Stimulated activated CD4-positive, alpha-beta T cell treated with anti-CD3 and anti-CD28 coated beads, Interleukin-12 subunit alpha, Interleukin-12 subunit beta, amount 100 ng/mL, for 24 hours (primary cell): Measurements from ENCODE around the gene PITHD1.
"Not testable (repeated sequence)": the region's sequence is repeated elsewhere in the genome, so short reads cannot be mapped to it uniquely, and the experiment has no call there.

ENCODE experiments used
- DNase-seq, 2 experiments: peaks; one replicate each; pipeline ENCODE4 v3.0.0-alpha.2; 2020; ENCODE audit warnings: low read depth in 2 of 2

PITHD1 gene

DNA sequence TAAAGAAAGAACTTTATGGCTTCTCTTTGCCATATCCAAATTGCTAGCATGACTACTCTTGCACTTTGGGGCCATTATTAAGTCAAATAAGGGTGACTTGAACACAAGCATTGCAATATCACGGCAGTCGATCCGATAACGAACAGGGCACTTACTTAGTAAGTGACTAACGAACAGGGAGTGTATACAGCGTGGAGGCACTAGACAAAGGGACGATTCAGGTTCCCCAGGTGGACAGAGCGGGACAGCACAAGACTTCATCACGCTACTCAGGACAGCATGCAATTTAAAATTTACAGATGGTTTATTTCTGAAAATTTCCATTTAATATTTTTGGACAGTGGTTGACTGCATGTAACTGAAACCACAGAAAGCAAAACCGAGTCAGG is 5.4 kb upstream of the PITHD1 start:
- DNase-seq: no peak

DNA sequence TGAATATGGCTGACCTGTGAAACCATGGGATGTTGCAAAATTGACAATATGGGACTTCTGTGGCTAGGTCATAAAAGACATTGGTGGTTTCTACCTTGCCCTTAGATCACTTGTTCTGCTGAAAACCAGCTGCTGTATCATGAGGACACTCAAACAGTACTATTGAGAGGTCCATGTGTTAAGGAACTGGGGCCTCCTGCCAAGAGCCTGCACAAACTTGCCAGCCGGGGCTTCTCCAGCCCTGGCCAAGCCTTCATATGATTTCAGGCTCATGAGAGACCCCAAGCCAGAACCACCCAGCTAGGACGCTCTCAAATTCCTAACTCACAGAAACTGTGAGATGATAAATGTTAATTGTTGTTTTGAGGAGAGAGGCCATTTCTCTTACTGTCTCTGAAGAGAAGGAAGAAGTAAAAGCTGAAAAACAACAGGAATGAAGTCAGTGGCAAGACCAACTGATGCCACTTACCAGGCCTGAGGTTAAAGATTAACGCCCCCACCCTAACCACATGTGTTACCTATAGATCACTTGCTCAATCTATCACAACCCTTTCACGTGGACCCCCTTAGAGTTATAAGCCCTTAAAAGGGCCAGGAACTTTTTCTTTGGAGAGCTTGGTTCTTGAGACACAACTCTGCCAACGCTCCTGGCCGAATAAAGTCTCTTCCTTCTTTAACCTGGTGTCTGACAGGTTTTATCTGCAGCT is 3.9 kb upstream of the PITHD1 start:
- no peak for DNase-seq

DNA sequence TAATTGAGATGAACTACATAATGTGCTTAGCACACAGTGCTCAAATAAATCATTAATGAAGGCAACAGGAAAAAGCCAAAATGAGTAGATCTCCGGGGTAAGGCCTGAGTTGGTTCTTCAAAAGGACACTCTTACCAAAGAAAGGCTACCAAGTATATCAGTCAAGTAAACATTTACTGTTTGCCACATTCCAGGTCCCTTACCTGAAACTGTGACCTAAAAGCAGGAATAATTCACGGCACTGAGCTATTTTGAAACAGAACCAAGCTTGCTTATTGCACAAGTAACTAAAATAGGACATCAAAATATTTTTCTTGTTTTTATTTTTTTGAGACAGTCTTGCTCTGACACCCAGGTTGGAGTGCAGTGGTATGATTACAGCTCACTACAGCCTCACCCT is 2.0 kb upstream of the PITHD1 start:
- DNase-seq: no peak

DNA sequence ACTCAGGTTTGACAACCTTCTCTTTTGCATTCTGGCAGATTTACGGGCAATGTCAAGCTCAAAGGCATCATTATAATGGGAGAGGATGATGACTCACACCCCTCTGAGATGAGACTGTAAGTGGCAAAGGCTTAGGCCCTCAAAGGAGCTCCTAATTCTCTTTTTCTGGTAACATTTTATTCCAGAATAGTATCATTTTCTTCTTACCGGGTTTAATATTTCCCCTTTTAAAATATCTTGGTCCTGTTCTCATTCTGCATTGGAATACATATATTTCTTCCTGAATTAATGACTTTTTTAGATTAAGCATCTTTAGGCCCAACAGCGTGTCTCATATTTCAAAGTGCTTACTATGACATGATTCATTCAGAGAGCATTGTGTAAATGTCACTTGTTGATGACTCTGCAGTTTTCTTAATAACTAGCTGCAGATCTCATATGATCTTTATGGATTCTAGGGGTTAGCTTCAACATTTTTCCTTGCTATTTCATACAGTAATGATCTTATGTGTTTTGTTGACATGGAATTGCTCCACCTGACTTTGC is 1.7 kb downstream of the PITHD1 start:
- no peak for DNase-seq

DNA sequence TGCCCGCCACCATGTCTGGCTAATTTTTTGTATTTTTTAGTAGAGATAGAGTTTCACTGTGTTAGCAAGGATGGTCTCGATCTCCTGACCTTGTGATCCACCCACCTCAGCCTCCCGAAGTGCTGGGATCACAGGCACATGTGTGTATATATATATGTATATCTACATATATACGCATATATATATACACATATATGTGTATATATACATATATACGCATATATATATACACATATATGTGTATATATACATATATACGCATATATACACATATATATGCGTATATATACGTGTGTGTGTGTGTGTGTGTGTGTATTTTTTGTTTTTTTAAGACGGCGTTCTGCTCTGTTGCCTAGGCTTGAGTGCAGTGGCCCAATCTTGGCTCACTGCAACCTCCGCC is 4.9 kb downstream of the PITHD1 start:
- not testable (repeated sequence) for DNase-seq

DNA sequence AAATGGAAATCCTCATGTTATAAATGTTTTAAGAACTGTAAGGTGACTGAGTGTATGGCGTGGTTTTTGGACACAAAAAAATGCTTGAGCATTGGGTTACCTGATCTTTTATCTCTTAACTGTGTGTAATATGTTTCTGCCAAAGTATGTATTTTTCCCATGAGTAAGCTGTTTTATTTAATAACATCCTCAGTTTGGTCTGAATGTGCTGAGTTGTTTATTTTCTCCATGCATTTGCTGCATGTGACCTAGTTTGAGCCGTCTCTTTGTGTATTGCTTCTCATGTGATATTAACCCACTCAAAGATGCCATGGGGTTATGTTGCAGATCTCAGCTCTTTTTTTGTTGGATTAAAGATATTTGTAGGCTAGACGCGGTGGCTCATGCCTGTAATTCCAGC is 6.6 kb downstream of the PITHD1 start:
- DNase-seq: no peak

DNA sequence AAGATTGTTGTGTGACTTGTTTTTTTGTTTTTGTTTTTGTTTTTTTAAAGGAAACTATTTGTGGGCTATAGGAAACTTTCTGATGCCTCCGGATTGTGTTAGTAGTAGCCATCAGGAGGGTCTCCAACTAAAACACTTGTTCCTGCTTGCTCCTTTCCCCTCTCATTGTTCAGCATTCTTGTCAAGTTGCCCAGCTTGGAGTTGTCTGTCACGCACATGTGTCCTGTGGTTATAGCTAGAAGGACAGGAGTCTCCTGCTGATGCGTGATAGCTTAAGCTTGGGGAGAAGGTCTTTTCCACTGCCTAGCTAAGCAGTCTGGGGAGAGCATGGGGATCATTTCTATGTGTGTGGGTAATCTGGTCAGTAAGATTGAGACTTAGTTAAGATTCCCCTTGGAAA is 9.5 kb downstream of the PITHD1 start:
- no peak for DNase-seq

DNA sequence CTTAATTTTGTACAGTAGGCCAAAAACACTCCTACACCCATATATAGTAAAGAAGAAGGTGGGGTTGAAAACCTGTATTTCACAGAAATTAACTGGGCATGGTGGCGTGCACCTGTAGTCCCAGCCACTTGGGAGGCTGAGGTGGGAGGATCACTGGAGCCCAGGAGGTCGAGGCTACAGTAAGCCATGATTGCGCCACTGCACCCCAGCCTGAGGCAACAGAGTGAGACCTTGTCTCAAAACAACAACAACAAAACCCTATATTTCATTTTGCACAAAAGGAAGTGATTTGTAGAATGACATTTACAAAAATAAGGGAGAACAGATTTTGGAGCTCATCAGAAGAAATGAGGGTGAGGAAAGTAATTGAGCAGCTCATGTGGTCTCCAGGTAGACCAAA is 10.5 kb downstream of the PITHD1 start:
- no peak for DNase-seq

DNA sequence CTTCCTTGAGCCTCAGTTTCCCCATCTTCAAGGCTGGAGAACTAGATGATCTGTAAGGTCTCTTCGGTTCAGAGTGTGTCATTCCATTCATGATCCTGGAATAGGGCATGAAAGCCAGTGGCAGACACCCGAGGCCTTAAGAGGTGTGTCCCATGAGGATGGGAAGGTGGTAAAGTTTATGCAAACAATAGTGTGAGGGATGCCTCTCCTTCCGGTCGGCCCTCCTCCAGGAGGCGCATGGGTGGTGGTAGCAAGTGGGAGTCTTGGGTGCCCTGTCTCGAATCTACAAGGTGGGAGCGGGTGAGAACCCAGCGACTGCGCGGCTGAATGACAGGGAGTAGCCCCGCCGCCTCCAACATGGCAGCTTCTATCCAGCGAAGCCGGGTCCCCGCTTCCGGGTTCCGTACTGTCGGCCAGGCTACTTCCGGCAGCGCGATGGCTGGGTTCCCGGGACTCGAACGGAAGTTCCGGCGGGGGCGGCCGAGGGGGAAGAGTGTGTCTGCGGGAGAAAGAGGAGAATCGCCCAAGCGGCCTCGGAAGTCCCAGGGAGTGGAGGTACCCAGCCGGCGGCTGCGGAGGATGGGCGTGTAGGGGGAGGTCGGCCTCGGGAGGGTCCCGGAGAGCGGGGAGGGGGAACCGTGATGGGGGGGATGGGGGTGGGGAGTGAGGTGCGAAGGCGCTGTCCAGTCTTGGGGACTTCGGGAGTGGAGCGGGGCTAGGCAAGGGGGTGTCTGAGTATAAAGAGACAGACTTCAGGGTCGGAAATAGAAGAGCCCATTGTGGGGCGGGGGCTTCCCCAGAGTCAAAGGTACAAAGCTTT is 12.7 kb downstream of the PITHD1 start, which contains the start of gene LYPLA2:
Gene LYPLA2 (plus strand): TSS at position 450 of the 820 bp plus-strand sequence. CDS start 1,538 bp downstream, outside the sequence.
- DNase-seq: peak; percentile 81 to 90

DNA sequence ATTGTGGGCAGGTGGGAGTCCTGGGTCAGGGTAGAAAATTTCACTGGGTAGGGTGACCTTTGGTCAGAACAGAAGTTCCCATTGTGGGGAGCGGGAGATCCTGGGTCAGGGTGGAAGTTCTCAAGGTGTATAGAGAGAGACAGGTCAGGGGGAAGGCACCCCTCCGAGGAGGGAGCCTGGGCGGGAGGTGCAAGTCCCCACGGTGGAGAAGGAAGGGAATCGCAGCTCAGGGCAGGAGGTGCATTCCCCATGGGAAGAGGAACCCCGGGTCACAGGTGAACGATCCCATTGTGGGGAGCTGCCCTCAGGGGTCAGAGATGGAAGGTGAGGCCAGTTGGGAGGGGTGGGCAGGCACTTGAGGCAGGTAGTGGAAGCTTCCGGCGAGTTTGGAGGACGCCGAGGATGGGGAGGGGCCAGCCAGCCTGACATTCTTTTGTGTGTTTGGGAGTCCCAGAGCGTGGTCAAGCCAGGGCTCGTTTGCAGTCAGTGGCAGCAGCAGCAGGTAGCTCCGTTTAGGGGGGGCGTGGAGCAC is 13.4 kb downstream of the PITHD1 start:
- DNase-seq: no peak

DNA sequence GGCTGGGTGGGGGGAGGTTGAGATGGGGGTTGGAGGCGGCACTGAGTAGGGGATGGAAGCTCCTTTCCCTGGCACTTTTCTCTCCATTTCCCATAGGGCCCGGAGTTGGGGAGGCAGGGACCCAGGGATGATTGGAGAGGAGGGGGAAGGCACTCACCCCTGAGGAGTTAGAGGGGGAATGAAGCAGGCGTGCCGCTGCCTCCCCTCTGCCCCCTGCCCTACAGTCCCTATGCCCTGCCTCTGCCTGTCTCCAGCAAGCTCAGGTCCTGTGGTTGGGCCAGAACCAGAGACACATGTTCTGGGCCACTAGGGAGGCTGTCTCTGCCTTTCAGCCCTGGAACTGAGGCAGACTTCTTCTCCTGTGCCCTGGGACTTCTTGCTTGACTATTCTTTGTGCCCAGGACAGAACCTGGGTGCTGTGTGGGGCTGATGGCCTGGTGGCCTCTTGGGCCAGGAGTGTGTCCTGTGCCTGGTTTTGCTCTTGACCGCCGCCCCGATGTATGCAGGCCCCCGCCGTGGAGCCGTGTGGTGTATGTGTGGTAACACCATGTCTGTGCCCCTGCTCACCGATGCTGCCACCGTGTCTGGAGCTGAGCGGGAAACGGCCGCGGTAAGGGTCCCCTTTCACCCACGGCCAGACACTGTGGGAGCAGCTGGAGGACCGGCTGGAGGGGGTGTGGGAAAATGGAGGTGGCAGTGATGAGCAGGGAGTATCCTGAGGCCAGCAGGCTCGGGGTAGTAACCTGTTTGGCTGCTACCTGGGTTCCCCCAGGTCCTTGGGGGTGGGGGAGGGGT is 14.1 kb downstream of the PITHD1 start:
- no peak for DNase-seq

DNA sequence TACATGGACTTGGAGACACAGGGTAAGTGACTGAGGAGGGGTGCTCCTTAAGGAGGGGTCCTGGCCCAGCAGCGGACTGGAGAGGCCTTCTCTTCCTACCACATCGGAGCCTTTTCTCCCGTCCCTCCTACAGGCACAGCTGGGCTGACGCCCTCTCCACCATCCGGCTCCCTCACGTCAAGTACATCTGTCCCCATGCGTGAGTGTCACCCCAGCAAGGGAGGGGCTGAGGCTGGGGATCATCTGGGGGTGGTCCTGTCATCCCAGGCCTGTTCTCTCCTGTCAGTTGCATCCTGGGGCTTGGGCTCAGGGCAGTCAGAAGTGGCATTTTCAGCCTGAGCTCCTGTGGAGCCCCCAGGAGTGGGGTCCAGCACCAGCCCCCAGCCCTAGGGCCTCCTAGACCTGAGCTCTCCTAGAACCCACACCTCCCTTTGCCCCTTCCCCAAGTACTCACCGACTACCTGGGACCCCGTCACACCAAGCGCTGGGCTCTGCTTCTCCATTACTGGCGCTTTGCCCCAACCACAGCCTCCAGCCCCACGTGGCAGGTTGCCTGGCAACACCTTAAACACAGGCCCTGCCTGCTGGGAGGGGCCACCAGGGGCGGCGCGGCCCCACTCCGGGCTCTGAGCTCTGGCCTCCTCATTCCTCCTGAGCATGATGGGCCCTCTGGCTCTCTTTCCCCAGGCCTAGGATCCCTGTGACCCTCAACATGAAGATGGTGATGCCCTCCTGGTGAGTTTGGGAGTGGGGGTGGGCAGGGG is 15.0 kb downstream of the PITHD1 start:
- DNase-seq: no peak

DNA sequence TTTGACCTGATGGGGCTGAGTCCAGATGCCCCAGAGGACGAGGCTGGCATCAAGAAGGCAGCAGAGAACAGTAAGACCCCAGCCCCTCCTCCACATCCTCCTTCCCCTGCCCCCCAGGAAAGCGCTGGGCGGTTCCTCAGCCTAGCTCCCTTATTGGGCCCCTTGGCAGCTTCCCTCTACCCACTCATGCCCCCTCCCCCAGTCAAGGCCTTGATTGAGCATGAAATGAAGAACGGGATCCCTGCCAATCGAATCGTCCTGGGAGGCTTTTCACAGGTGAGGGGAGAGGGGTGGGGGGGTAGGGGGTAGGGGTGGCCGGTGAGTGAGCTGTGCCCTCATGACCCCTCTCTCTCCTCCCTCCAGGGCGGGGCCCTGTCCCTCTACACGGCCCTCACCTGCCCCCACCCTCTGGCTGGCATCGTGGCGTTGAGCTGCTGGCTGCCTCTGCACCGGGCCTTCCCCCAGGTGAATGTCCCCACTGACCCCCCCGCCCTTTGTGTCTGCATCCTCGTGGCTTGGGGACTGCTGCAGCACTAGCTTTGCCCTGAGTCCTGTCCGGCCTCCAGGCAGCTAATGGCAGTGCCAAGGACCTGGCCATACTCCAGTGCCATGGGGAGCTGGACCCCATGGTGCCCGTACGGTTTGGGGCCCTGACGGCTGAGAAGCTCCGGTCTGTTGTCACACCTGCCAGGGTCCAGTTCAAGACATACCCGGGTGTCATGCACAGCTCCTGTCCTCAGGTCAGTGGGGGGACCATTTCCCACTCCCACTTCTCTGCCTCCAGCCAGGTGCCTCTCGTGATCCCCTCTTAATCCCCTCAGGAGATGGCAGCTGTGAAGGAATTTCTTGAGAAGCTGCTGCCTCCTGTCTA is 15.9 kb downstream of the PITHD1 start:
- no peak for DNase-seq

DNA sequence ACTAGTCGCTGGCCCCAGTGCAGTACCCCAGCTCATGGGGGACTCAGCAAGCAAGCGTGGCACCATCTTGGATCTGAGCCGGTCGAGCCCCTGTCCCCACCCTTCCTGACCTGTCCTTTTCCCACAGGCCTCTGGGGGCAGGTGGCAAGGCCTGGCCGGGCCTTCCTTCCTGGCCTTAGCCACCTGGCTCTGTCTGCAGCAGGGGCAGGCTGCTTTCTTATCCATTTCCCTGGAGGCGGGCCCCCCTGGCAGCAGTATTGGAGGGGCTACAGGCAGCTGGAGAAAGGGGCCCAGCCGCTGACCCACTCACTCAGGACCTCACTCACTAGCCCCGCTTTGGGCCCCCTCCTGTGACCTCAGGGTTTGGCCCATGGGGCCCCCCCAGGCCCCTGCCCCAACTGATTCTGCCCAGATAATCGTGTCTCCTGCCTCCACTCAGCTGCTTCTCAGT is 16.5 kb downstream of the PITHD1 start:
- not testable (repeated sequence) for DNase-seq

DNA sequence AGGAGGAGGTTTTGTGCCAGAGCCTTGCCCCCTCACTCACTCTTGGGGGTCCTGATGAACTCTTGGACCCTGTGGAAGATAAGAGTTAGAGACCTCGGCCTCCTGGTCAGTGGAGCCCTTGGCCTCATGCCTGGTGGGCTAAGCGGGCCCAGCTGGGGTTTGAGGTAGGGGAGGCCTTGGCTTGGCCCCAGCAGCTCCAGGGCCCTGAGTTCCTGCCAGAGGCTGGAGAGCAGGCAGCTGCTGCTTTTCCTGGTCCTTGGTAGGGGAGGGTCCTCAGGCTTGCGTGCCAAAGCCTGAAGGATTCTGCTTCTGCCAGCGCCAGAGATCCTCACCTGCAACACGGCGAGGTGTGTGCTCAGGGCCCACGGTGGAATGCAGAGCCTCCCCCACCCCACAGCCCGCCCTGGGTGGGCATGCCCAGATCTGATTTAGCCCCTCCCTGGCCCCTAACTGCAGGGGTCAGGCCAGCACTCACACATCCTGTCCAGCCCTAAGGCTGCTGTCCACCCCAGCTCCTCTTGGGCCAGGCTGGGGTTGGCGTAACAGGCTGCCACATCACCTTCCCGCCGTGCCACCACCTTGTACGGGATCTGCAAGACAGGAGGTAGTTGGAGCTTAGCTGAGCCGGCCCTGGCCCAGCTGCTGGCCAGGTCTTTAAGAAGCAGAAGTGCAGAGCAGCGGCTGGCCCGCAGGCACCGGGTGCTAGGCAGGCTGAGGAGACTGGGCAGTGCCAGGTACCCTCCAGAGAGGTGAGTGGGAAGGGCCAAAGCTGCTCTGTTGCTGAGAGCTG is 17.7 kb downstream of the PITHD1 start:
- no peak for DNase-seq

DNA sequence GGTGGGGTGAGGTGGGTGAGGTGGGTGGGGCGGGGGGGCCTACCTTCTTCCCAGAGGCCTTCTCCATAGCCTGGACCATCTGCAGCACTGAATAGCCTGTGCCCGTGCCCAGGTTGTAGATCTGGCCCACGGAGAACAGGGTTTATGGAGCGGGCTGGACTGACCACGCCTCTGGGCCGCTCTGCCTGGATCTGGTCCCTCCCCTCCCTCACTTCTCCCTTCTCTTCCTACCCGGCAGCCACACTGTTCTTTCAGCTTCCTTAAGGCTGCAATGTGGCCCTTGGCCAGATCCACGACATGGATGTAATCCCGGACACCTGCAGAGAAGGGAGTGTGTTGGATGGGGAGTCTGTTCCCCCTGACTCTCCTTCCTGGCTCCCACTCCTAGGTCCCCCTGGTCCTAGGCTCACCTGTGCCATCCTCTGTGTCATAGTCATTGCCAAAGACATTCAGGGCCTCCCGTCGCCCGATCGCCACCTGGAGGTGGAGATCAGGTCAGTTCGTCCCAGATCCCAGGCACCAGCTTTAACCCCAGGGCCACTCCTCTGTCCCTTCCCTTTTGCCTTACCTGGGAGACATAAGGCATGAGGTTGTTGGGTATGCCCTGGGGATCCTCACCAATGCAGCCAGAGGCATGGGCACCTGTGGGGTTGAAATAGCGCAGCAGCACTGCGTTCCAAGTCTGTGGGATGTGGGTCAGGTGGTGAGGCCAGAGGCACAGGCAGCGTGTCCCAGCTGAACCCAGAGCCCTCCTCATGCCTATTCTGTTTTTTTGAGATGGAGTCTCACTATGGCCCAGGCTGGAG is 18.5 kb downstream of the PITHD1 start:
- no peak for DNase-seq

DNA sequence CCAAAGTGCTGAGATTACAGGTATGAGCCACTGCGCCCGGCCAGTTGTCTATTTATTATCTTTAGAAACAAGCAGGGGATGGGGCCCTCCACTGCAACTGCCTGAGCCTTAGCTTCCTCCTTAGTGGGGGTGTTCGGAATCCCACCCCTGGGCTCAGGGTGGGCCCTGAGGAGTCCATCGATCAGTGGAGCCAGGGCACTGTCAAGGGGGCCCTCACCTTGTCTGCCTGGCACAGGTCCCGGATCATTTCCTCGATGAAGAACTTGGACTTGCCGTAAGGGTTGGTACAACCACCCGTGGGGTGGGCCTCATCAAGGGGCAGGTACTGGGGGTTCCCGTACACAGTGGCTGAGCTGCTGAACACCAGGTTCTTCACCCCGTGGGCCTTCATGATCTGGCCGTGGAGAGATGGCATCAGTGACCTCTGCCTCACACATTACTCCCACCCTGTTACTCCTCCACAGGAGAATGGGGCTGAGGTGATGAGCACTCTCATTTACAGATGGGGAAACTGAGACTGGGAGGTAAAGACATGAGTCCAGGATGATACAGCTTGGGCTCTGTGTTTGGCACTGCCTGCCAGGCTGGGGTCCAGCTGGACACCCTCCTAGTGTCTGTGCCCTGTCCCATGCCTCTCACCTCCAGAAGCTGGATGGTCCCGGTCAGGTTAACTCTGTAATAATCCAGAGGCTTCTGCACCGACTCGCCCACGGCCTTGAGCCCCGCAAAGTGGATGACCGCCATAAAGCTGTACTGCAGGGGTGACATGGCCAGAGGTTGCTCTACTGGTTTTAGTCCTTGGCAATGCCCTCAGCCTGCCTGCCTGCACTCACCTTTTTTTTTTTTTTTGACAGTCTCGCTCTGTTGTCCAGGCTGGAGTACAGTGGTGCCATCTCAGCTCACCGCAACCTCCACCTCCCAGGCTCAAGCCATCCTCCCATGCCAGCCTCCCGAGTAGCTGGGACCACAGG is 19.5 kb downstream of the PITHD1 start:
- no peak for DNase-seq
